CD4-positive, alpha-beta memory T cell (primary cell): Measurements from ENCODE around the gene GSTO1. TPM values are rescaled to one million over a fixed set of nuclear protein-coding genes. Genes with fewer than 3 reads are reported as not detected.

Experiments used
- CTCF ChIA-PET: fragments of 350-600 bp; sonication (Branson Sonifier 250); formaldehyde crosslinking; loops from one replicate; lab custom pipeline; 2021; ENCODE audit warnings: inconsistent platforms; ENCODE audit not compliant: partially characterized antibody; lab: Charles Lee
- POLR2A ChIA-PET: fragments of 350-600 bp; sonication (Branson Sonifier 250); formaldehyde crosslinking; loops from one replicate; lab custom pipeline; 2021; ENCODE audit not compliant: partially characterized antibody; lab: Charles Lee
- DNase-seq, 5 donors: peaks; one replicate each; pipeline versions ENCODE4 v3.0.0 to v3.0.0-alpha.2; 2020 to 2022; ENCODE audit warnings: mixed read lengths in 1 of 5
- H3K27ac ChIP-seq: one replicate; pipeline ENCODE4 v1.7.0; 2013; ENCODE audit warnings: low read depth, low read length
- H3K27me3 ChIP-seq: 2 replicates; pipeline ENCODE4 v1.7.0; 2013; ENCODE audit warnings: mild to moderate bottlenecking, low read length, moderate library complexity; ENCODE audit not compliant: insufficient read depth
- H3K36me3 ChIP-seq: 2 replicates; pipeline ENCODE4 v1.7.0; 2013; ENCODE audit warnings: mild to moderate bottlenecking, low read length, moderate library complexity; ENCODE audit not compliant: insufficient read depth
- H3K4me1 ChIP-seq: 2 replicates; pipeline ENCODE4 v1.7.0; 2013; ENCODE audit warnings: mild to moderate bottlenecking, low read length, moderate library complexity; ENCODE audit not compliant: insufficient read depth
- H3K4me3 ChIP-seq, 2 donors: one replicate each; pipeline ENCODE4 v1.7.0; 2013; ENCODE audit warnings: low read length in 2 of 2, mild to moderate bottlenecking in 1 of 2
- H3K9me3 ChIP-seq, 2 donors: one replicate each; pipeline ENCODE4 v1.7.0; 2013; ENCODE audit warnings: low read length in 2 of 2, control low read depth in 1 of 2; ENCODE audit not compliant: control insufficient read depth in 1 of 2
- H3K27ac Mint-ChIP-seq, 7 donors: one replicate each; pipeline ENCODE4 v1.8.0; 2020 to 2021; ENCODE audit warnings: mixed read lengths in 7 of 7, mild to moderate bottlenecking in 6 of 7, inconsistent platforms in 3 of 7, moderate library complexity in 3 of 7
- H3K27me3 Mint-ChIP-seq, 2 donors: one replicate each; pipeline ENCODE4 v1.8.0; 2020 to 2021; ENCODE audit warnings: mixed read lengths in 2 of 2
- H3K36me3 Mint-ChIP-seq, 2 donors: one replicate each; pipeline ENCODE4 v1.8.0; 2020 to 2021; ENCODE audit warnings: mixed read lengths in 2 of 2, inconsistent platforms in 1 of 2, mild to moderate bottlenecking in 1 of 2
- H3K4me1 Mint-ChIP-seq, 4 donors: one replicate each; pipeline ENCODE4 v1.8.0; 2020 to 2021; ENCODE audit warnings: mixed read lengths in 4 of 4, mild to moderate bottlenecking in 1 of 4
- H3K4me3 Mint-ChIP-seq, 8 donors: one replicate each; pipeline ENCODE4 v1.8.0; 2020 to 2021; ENCODE audit warnings: mixed read lengths in 8 of 8, mild to moderate bottlenecking in 7 of 8, moderate library complexity in 6 of 8, inconsistent platforms in 3 of 8
- H3K9me3 Mint-ChIP-seq, 8 donors: one replicate each; pipeline ENCODE4 v1.8.0; 2020 to 2021; ENCODE audit warnings: mixed read lengths in 8 of 8, mild to moderate bottlenecking in 5 of 8, inconsistent platforms in 3 of 8, moderate library complexity in 1 of 8
- intact Hi-C: fragments of 100-400 bp; cut with micrococcal nuclease; formaldehyde crosslinking; loops from one replicate; pipeline ENCODE4 v1.15.1; 2023
- polyA plus RNA-seq, 2 donors: library from polyadenylated mRNA; unstranded; fragments of 300-500 nt; fragmentation: Illumina TruSeq; gene quantifications; one replicate each; pipeline ENCODE4 v1.2.3, GENCODE V29; 2021
- total RNA-seq, 2 experiments: library from RNA; stranded (reverse); gene quantifications; one replicate each; pipeline ENCODE4 v1.2.3, GENCODE V29; 2021

The GSTO1 gene
- total and polyA plus RNA-seq, 4 experiments from 2014 or later, result 52.8 to 207 (median 105) TPM

DNA sequence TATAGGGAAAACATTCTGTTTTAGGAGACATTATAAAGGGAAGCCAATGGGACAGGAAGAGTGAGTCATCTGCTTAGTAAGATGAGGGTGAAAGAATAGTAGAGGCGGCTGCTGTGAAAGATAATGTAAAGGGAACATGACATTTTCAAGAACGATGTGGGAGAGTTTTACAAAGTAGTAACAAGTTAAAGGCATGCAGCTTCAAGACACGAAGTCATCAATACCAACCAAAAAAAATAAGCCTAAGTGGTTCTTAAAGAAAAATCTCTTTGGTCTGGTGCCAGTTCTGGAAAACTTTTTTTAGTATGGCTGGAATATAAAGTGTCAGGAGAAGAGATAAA, 6.1 kb downstream of the GSTO1 start:
- H3K4me1 ChIP-seq, result peaks cover 95% of the 10 kb centered on the region

DNA sequence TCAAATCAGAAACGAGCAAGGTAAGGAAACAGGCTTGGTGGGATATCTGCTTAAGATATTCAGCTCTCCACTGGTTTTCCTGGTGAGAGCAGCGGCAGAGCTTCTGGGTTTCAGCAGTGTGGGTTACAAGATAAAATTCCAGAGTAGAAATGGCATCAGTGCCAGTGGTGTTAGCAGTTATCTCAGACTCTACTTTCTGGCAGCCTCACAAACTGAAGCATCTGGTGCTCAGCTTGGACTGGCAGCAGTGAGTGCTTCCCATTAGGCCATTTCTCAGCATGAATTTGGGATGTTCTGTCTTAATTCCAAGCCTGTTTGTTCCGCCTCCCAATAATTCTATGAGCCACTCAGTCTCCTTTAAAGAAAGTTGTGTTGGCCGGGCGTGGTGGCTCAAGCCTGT, 7.4 kb downstream of the GSTO1 start:
- no peak overlapping the region for H3K4me3 ChIP-seq
- Mint-ChIP-seq H3K4me1 (peaks cover 55 to 89% (median 75%) of the 10 kb centered on the region in 4 donors), H3K9me3 (no peaks in the 10 kb centered on the region), H3K36me3 (peaks cover 42 to 75% of the 10 kb centered on the region in 2 donors), H3K27me3 (no peaks in the 10 kb centered on the region), H3K4me3 (no peak overlapping the region), H3K27ac (peak overlapping the region in 6 of 7 donors; percentile 25 to 81 (median 58))
- DNase-seq, result no peak
- H3K4me1 ChIP-seq, result peaks cover 95% of the 10 kb centered on the region
- H3K27ac ChIP-seq, result no peak overlapping the region
- CTCF ChIA-PET, result interaction anchor here (7.0 kb wide), 1 partner anchor 13 kb away, joined by 52 read pairs; no protein-coding TSS in a partner anchor
- POLR2A ChIA-PET, result interaction anchor here (1.8 to 3.8 kb wide), 2 partner anchors 8 to 12 kb away, joined by 9 to 15 read pairs; partner anchors contain the start of gene GSTO1
- peaks cover 32% of the 10 kb centered on the region for H3K36me3 ChIP-seq
- H3K9me3 ChIP-seq, result no peaks in the 10 kb centered on the region
- no peaks in the 10 kb centered on the region for H3K27me3 ChIP-seq
- intact Hi-C loops, result loop anchor here (5.0 kb wide), 1 partner anchor 865 kb away; the partner anchor contains the start of genes ATP5MK and PDCD11

More for the DNA sequence above, 6.1 kb downstream of the GSTO1 start:
- Histone ChIP-seq H3K9me3 (no peaks in the 10 kb centered on the region), H3K36me3 (peaks cover 30% of the 10 kb centered on the region), H3K27me3 (no peaks in the 10 kb centered on the region), H3K27ac (peak overlapping the region; percentile 17), H3K4me3 (no peak overlapping the region)
- Mint-ChIP-seq H3K9me3 (no peaks in the 10 kb centered on the region), H3K36me3 (peaks cover 36 to 72% of the 10 kb centered on the region in 2 donors), H3K4me1 (peaks cover 60 to 89% (median 76%) of the 10 kb centered on the region in 4 donors), H3K27ac (peak overlapping the region; percentile 48 to 90 (median 64)), H3K4me3 (peak overlapping the region in 6 of 8 donors; percentile 12 to 34 (median 18)), H3K27me3 (no peaks in the 10 kb centered on the region)
- intact Hi-C loops, result loop anchor here (5.0 kb wide), 1 partner anchor 863 kb away; the partner anchor contains the start of genes ATP5MK and PDCD11
- ChIA-PET POLR2A (interaction anchor here (1.0 to 1.8 kb wide), 2 partner anchors 13 to 45 kb away, joined by 3 to 9 read pairs; no protein-coding TSS in a partner anchor), CTCF (interaction anchor here (7.0 kb wide), 1 partner anchor 15 kb away, joined by 52 read pairs; no protein-coding TSS in a partner anchor)
- no peak for DNase-seq

- Histone ChIP-seq H3K9me3 (no peaks in the 10 kb centered on the region), H3K27ac (no peak overlapping the region), H3K4me1 (peaks cover 85% of the 10 kb centered on the region), H3K36me3 (peaks cover 32% of the 10 kb centered on the region), H3K27me3 (no peaks in the 10 kb centered on the region), H3K4me3 (no peak overlapping the region)
- Mint-ChIP-seq H3K36me3 (peaks cover 42 to 72% of the 10 kb centered on the region in 2 donors), H3K27me3 (no peaks in the 10 kb centered on the region), H3K4me1 (peaks cover 50 to 88% (median 69%) of the 10 kb centered on the region in 4 donors), H3K27ac (peak overlapping the region in 2 of 7 donors; percentile 44 to 49), H3K9me3 (no peaks in the 10 kb centered on the region), H3K4me3 (no peak overlapping the region)
- POLR2A ChIA-PET, result interaction anchor here (3.8 kb wide), 1 partner anchor 11 kb away, joined by 15 read pairs; the partner anchor contains the start of gene GSTO1
- intact Hi-C loops, result loop anchor here (5.0 kb wide), 2 partner anchors 297 to 867 kb away; partner anchors contain the start of genes ATP5MK, PDCD11 and SLK
- DNase-seq, result no peak
- CTCF ChIA-PET, result interaction anchor here (1.8 to 7.0 kb wide), 2 partner anchors 8 to 11 kb away, joined by 4 to 52 read pairs; no protein-coding TSS in a partner anchor
Measured at GRCh38 chr10:104264783-104265182, 10.1 kb downstream of the GSTO1 start.

GRCh38 chr10:104267721-104268404, 13.2 kb downstream of the GSTO1 start:
- Mint-ChIP-seq H3K4me3 (peak overlapping the region; percentile 91 to 96 (median 92)), H3K4me1 (peaks cover 32 to 62% (median 44%) of the 10 kb centered on the region in 4 donors), H3K9me3 (no peaks in the 10 kb centered on the region), H3K27ac (peak overlapping the region; percentile 91 to 99 (median 96)), H3K27me3 (no peaks in the 10 kb centered on the region), H3K36me3 (peaks cover 25 to 48% of the 10 kb centered on the region in 2 donors)
- peak overlapping the region; percentile 67 to 89 for H3K4me3 ChIP-seq
- DNase-seq, result no peak
- ChIA-PET POLR2A (interaction anchor here (1.6 to 4.3 kb wide), 3 partner anchors 10 to 86 kb away, joined by 7 to 59 read pairs (median 10); partner anchors contain the start of genes CFAP58 and GSTO1), CTCF (interaction anchor here (1.4 to 1.9 kb wide), 2 partner anchors 11 to 24 kb away, joined by 3 to 4 read pairs; no protein-coding TSS in a partner anchor)
- H3K36me3 ChIP-seq, result peaks cover 19% of the 10 kb centered on the region
- peaks cover 58% of the 10 kb centered on the region for H3K4me1 ChIP-seq
- H3K27me3 ChIP-seq, result no peaks in the 10 kb centered on the region
- no peaks in the 10 kb centered on the region for H3K9me3 ChIP-seq
- intact Hi-C loops, result loop anchor here (1.0 to 5.0 kb wide), 6 partner anchors 12 to 379 kb away; partner anchors contain the start of genes CFAP43, ITPRIP and SLK
- peak overlapping the region; percentile 90 for H3K27ac ChIP-seq

- H3K4me3 ChIP-seq, result peak overlapping the region; percentile 67 to 89
- no peak for DNase-seq
- no peaks in the 10 kb centered on the region for H3K27me3 ChIP-seq
- ChIA-PET CTCF (interaction anchor here (0.7 kb wide), 1 partner anchor 24 kb away, joined by 3 read pairs; no protein-coding TSS in a partner anchor), POLR2A (interaction anchor here (0.7 to 4.3 kb wide), 11 partner anchors 10 to 684 kb away, joined by 4 to 59 read pairs (median 6); partner anchors contain the start of genes CFAP43, CFAP58, GSTO1 and ITPRIP)
- H3K36me3 Mint-ChIP-seq, result peaks cover 25 to 47% of the 10 kb centered on the region in 2 donors
- H3K27me3 Mint-ChIP-seq, result no peaks in the 10 kb centered on the region
- intact Hi-C loops, result loop anchor here (1.0 to 5.0 kb wide), 6 partner anchors 12 to 380 kb away; partner anchors contain the start of genes CFAP43, ITPRIP and SLK
- peaks cover 55% of the 10 kb centered on the region for H3K4me1 ChIP-seq
- peak overlapping the region; percentile 91 to 99 (median 96) for H3K27ac Mint-ChIP-seq
- H3K27ac ChIP-seq, result peak overlapping the region; percentile 90
- H3K4me1 Mint-ChIP-seq, result peaks cover 32 to 62% (median 44%) of the 10 kb centered on the region in 4 donors
- H3K36me3 ChIP-seq, result peaks cover 14% of the 10 kb centered on the region
- H3K9me3 Mint-ChIP-seq, result no peaks in the 10 kb centered on the region
- peak overlapping the region; percentile 91 to 96 (median 92) for H3K4me3 Mint-ChIP-seq
- no peaks in the 10 kb centered on the region for H3K9me3 ChIP-seq
Measured at GRCh38 chr10:104268405-104268712, 13.7 kb downstream of the GSTO1 start.

DNA sequence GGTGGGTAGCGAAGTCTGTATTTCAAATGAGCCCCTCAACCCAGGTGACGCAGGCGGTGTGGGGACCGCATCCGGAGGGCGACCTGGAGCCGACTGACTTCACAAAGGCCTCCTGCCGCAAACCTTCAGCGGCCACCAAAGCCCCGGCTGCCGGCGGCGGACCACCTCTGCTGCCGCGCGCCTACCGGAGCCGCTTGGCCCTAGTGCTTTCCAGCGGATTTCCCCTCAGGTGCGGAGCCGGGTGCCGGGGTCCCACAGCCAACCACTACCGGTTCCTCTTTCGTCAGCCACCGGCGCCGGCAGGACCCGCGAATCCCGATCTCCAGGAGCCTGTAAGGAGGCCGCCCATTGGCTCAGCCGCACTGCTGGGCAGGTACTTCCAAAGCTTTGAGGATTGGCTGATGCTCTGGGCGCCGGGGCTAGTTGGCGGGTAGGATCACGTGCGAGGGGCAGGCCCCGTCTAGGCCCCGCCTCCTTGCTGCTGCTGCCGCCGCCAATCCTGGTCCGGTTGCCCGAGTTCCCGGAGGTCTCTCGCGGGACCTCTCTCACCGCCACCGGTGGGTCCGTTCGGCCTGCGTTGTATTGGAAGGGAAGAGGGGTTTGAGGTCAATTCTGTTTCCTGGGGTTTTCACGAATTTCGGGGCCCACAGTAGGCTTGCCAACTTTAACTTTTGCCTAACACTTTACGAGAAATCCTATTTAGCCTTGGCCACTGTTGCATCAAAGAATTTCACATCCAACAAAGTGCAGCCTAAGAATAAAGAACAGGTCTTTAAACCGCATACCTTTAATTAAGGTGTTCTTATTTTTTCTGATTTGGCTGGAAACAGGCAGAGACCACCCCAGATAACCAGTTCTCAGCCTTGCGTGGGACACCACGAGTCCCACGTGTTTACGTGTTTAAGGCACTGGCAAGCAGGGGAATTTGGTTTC, 14.3 kb downstream of the GSTO1 start, which contains the start of gene GSTO2:
TSS of gene GSTO2 (plus strand) at position 472 of the 933 bp plus-strand sequence. CDS start 5,732 bp downstream, outside the sequence.
- Mint-ChIP-seq H3K36me3 (peaks cover 22 to 41% of the 10 kb centered on the region in 2 donors), H3K4me3 (peak within 1 kb of the TSS; percentile 91 to 96 (median 92)), H3K9me3 (no peaks in the 10 kb centered on the region), H3K27me3 (no peaks in the 10 kb centered on the region), H3K4me1 (peaks cover 28 to 56% (median 39%) of the 10 kb centered on the region in 4 donors), H3K27ac (peak within 1 kb of the TSS; percentile 91 to 99 (median 96))
- intact Hi-C loops, result loop anchor here (1.0 to 5.0 kb wide), 6 partner anchors 13 to 380 kb away; partner anchors contain the start of genes CFAP43, ITPRIP and SLK
- H3K4me1 ChIP-seq, result peaks cover 49% of the 10 kb centered on the region
- H3K27ac ChIP-seq, result peak within 1 kb of the TSS; percentile 90
- no peaks in the 10 kb centered on the region for H3K9me3 ChIP-seq
- H3K27me3 ChIP-seq, result no peaks in the 10 kb centered on the region
- CTCF ChIA-PET, result interaction anchor here (0.7 to 1.6 kb wide), 5 partner anchors 15 to 556 kb away, joined by 3 to 11 read pairs (median 6); partner anchors contain the start of genes CFAP58 and GSTO1
- POLR2A ChIA-PET, result interaction anchor here (0.6 to 4.3 kb wide), 15 partner anchors 9 to 685 kb away, joined by 3 to 59 read pairs (median 5); partner anchors contain the start of genes CFAP43, CFAP58, GSTO1 and ITPRIP
- peak within 1 kb of the TSS; percentile 67 to 89 for H3K4me3 ChIP-seq
- peaks cover 8% of the 10 kb centered on the region for H3K36me3 ChIP-seq
- peak; percentile 97 to 100 (median 99) for DNase-seq
